ENCODE results near the gene TMEM106A.
"Not testable (repeated sequence)": the region's sequence is repeated elsewhere in the genome, so short reads cannot be mapped to it uniquely, and the experiment has no call there.

DNA sequence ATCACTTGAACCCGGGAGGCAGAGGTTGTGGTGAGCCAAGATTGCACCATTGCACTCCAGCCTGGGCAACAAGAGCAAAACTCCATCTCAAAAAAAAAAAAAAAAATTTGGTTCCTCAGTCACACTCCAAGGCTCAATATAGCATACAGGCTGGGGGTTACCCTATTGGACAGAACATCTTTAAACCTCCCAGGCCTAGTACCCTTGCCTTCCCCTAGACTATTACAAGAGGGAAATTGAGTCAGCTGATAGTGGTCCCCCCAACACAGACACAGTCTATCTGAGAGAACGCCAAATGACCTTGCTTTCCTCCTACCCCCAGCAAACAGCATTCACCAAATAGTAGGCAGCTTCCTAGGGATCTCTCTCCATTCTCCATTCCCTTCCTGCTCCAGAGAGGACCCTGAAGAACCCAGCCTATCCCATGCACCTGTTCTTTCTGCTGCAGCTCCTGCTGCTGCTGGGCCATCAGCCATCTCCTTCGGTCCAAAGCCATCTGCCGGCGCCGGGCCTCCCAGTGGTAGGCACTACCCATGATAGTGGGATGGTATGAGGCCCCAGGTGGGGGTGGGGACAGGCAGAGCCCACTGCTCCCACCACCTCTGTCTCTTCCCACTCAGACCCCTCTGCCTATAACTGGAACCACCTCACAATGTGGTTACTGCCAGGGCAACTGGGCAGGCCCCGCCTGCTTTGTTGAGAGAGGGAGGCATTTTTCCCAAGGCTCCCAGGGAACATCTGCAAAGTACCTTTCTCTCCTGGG is 16.5 kb downstream of the TMEM106A start, which contains the start of gene CCDC200:
- TF ChIP-seq, protein P1, sequence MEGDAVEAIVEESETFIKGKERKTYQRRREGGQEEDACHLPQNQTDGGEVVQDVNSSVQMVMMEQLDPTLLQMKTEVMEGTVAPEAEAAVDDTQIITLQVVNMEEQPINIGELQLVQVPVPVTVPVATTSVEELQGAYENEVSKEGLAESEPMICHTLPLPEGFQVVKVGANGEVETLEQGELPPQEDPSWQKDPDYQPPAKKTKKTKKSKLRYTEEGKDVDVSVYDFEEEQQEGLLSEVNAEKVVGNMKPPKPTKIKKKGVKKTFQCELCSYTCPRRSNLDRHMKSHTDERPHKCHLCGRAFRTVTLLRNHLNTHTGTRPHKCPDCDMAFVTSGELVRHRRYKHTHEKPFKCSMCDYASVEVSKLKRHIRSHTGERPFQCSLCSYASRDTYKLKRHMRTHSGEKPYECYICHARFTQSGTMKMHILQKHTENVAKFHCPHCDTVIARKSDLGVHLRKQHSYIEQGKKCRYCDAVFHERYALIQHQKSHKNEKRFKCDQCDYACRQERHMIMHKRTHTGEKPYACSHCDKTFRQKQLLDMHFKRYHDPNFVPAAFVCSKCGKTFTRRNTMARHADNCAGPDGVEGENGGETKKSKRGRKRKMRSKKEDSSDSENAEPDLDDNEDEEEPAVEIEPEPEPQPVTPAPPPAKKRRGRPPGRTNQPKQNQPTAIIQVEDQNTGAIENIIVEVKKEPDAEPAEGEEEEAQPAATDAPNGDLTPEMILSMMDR (conservative IDR thresholded peaks at IDR 0.05 in 1 of 2, IDR thresholded peaks at IDR 0.05 in 1 of 2; ENCODE audit: low read depth in 1 of 2, low read length in 2 of 2) = not testable (repeated sequence)
- TF ChIP-seq EZH2 (IDR thresholded peaks at IDR 0.05; ENCODE audit: low read length, missing control alignments) = not testable (repeated sequence)

All from fibroblast of lung (primary cell).